Calu3 (cell line): ENCODE measurements around the gene IL22. TPM values are rescaled to one million over a fixed set of nuclear protein-coding genes. Genes with fewer than 3 reads are reported as not detected.

ENCODE experiments used
- BruUV-seq: library from RNA; stranded (reverse); fragments of 400-500 nt; replicated peaks from 2 replicates; lab custom pipeline; 2021; lab: Mats Ljungman, UMichigan
- CTCF ChIA-PET: fragments of 300-600 bp; sonication (Branson Sonifier 250); formaldehyde crosslinking; loops from one replicate; lab custom pipeline; 2022; ENCODE audit warnings: antibody characterized with exemption; lab: Charles Lee
- DNase-seq: peaks from one replicate; pipeline ENCODE4 v3.0.0; 2022
- H3K27ac Mint-ChIP-seq: one replicate; pipeline ENCODE4 v1.8.0; 2022; ENCODE audit warnings: mixed read lengths; ENCODE audit not compliant: unreplicated experiment
- H3K27me3 Mint-ChIP-seq: one replicate; pipeline ENCODE4 v1.8.0; 2022; ENCODE audit warnings: mixed read lengths; ENCODE audit not compliant: unreplicated experiment
- H3K36me3 Mint-ChIP-seq: one replicate; pipeline ENCODE4 v1.8.0; 2022; ENCODE audit warnings: mild to moderate bottlenecking, moderate library complexity, mixed read lengths; ENCODE audit not compliant: insufficient read depth, unreplicated experiment
- H3K4me1 Mint-ChIP-seq: one replicate; pipeline ENCODE4 v1.8.0; 2022; ENCODE audit warnings: mild to moderate bottlenecking, low read depth, mixed read lengths; ENCODE audit not compliant: unreplicated experiment
- H3K4me3 Mint-ChIP-seq: one replicate; pipeline ENCODE4 v1.8.0; 2022; ENCODE audit warnings: mild to moderate bottlenecking, low read depth, moderate library complexity, mixed read lengths; ENCODE audit not compliant: unreplicated experiment
- H3K9me3 Mint-ChIP-seq: one replicate; pipeline ENCODE4 v1.8.0; 2022; ENCODE audit warnings: low read depth, mixed read lengths; ENCODE audit not compliant: unreplicated experiment
- CTCF ChIP-seq: fragments of 200-600 bp; IDR thresholded peaks from one replicate; pipeline ENCODE4 v1.8.0; 2022; ENCODE audit warnings: antibody characterized with exemption; ENCODE audit not compliant: unreplicated experiment
- intact Hi-C: fragments of 100-400 bp; cut with micrococcal nuclease; formaldehyde crosslinking; loops from one replicate; pipeline ENCODE4 v1.10.0; 2022; ENCODE audit not compliant: unreplicated experiment
- total RNA-seq: library from RNA; stranded (reverse); gene quantifications from 2 replicates; pipeline ENCODE4 v1.2.3, GENCODE V29; 2022

IL22 gene
- total RNA-seq, 1 experiment from 2014 or later = not detected

GRCh38 chr12:68279227-68280054 lies 26.0 kb upstream of the IL22 start:
- no peaks in the 10 kb centered on the region for H3K36me3 Mint-ChIP-seq
- TF ChIP-seq CTCF = no peak
- no peaks in the 10 kb centered on the region for H3K9me3 Mint-ChIP-seq
- BruUV-seq = no TSS peak
- DNase-seq = no peak
- peaks cover 14% of the 10 kb centered on the region for H3K4me1 Mint-ChIP-seq
- no peaks in the 10 kb centered on the region for H3K27me3 Mint-ChIP-seq
- no peak overlapping the region for H3K4me3 Mint-ChIP-seq
- CTCF ChIA-PET = no interaction called here
- no peak overlapping the region for H3K27ac Mint-ChIP-seq
- intact Hi-C loops = no loop called here

- Mint-ChIP-seq H3K9me3 (no peaks in the 10 kb centered on the region), H3K27me3 (no peaks in the 10 kb centered on the region), H3K27ac (no peak overlapping the region), H3K36me3 (no peaks in the 10 kb centered on the region), H3K4me1 (peaks cover 14% of the 10 kb centered on the region), H3K4me3 (no peak overlapping the region)
- no TSS peak for BruUV-seq
- CTCF ChIA-PET = no interaction called here
- TF ChIP-seq CTCF = no peak
- intact Hi-C loops = no loop called here
- DNase-seq = no peak
Measured at GRCh38 chr12:68276402-68276930, 23.1 kb upstream of the IL22 start.

DNA sequence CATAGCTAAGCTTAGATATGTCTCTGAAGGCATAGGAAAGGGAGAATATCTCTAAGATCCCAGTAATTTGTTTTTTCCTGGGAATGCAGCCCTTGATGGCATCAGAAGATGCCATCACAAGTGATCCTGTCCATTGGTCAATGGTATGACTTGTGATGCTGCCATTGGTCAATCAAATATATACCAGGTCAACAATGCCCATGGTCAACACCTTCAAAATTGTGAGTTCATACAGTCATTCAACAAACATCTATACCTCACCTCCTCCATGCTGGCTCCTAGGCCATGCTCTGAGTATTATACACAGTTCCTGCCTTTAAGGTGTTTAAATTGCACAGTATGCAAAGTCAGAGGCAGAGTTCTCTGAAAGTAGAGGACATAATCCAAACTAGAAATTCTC lies 19.3 kb upstream of the IL22 start:
- no peaks in the 10 kb centered on the region for H3K9me3 Mint-ChIP-seq
- CTCF ChIA-PET = no interaction called here
- intact Hi-C loops = no loop called here
- no peak for TF ChIP-seq CTCF
- H3K36me3 Mint-ChIP-seq = no peaks in the 10 kb centered on the region
- no peak overlapping the region for H3K27ac Mint-ChIP-seq
- no TSS peak for BruUV-seq
- DNase-seq = no peak
- H3K4me1 Mint-ChIP-seq = peaks cover 11% of the 10 kb centered on the region
- H3K4me3 Mint-ChIP-seq = no peak overlapping the region
- peaks cover 20% of the 10 kb centered on the region for H3K27me3 Mint-ChIP-seq

DNA sequence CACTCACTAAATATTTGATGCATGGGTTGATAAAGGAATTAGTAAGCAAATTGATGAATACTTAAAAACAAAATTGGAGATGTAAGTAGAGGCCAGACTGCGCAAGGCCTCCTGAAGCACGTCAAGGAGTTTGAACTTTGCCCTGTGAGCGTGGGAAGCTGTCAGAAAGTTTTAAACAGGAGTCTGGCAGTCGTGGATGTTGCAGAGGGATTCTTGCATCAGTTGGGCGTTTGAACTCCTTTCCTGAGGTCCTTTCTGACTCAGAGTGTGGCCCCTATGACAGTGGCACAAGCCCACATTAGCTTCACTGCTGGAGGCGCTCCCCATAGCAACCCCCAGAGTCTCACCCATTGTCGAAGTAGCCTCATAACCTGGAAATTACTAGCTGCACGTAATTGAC lies 17.9 kb upstream of the IL22 start:
- Mint-ChIP-seq H3K4me1 (no peaks in the 10 kb centered on the region), H3K36me3 (no peaks in the 10 kb centered on the region), H3K27ac (no peak overlapping the region), H3K27me3 (peaks cover 20% of the 10 kb centered on the region), H3K4me3 (no peak overlapping the region), H3K9me3 (no peaks in the 10 kb centered on the region)
- DNase-seq = no peak
- CTCF ChIA-PET = no interaction called here
- intact Hi-C loops = no loop called here
- no TSS peak for BruUV-seq
- TF ChIP-seq CTCF = no peak
